Vagina (tissue), 2 donors: ENCODE results near the gene GRAMD1B.

Experiments used
- CTCF ChIP-seq, 3 experiments: fragments of 450-650 bp in 2 of 3; fragments of 200-600 bp in 1 of 3; sonication (generic) in 1 of 3; IDR thresholded peaks; one replicate each; pipeline ENCODE4 v1.5.1; 2017 to 2019; ENCODE audit warnings: antibody characterized with exemption in 3 of 3, mild to moderate bottlenecking in 2 of 3, moderate library complexity in 2 of 3
- POLR2A ChIP-seq, 2 donors: fragments of 450-650 bp; IDR thresholded peaks; one replicate each; pipeline ENCODE4 v1.6.1; 2017; ENCODE audit warnings: antibody characterized with exemption in 2 of 2, mild to moderate bottlenecking in 2 of 2, moderate library complexity in 2 of 2

- TF ChIP-seq POLR2A (IDR thresholded peaks at IDR 0.05) = no peak
- no peak for TF ChIP-seq CTCF (IDR thresholded peaks at IDR 0.05)
These were observed 39.5 kb downstream of the GRAMD1B start for GRCh38 chr11:123469586-123469985.
